ENCODE measurements around the gene EHF. TPM values are rescaled to one million over a fixed set of nuclear protein-coding genes. Genes with fewer than 3 reads are reported as not detected.

EHF gene
- 0.24 and 0.46 TPM in 2 replicates for total RNA-seq (2016; rRNA removed; fragmentation: Illumina TruSeq; extraction: Trizol)
- total RNA-seq (2016; cell fraction: cytosol; rRNA removed; fragmentation: Illumina TruSeq; extraction: Trizol; ENCODE audit: low read depth), result not detected in 2 replicates
- total RNA-seq (2016; cell fraction: insoluble cytoplasmic fraction; rRNA removed; fragmentation: Illumina TruSeq; extraction: Trizol), result 0.19 and 0.65 TPM in 2 replicates
- 0.09 and 0.24 TPM in 2 replicates for total RNA-seq (2016; cell fraction: membrane; rRNA removed; fragmentation: Illumina TruSeq; extraction: Trizol)
- 0.22 and 0.28 TPM in 2 replicates for total RNA-seq (2016; cell fraction: nucleus; rRNA removed; fragmentation: Illumina TruSeq; extraction: Trizol)
- 0.04 TPM in 1 of 2 replicates, not detected in the other for polyA plus RNA-seq (2011; rRNA removed)
- polyA plus RNA-seq (2011; cell fraction: cytosol; rRNA removed), result 0.08 TPM in 1 of 2 replicates, not detected in the other
- 0.07 TPM in 1 of 2 replicates, not detected in the other for polyA plus RNA-seq (2011; cell fraction: nucleus; rRNA removed)
- polyA plus RNA-seq (2012), result not detected in 2 replicates
- polyA plus RNA-seq (2016; cell fraction: cytosol; fragmentation: Illumina TruSeq; extraction: Trizol; ENCODE audit: low read depth), result 0.06 and 0.17 TPM in 2 replicates
- polyA plus RNA-seq (2016; cell fraction: insoluble cytoplasmic fraction; fragmentation: Illumina TruSeq; extraction: Trizol; ENCODE audit: low read depth), result 0.13 and 0.40 TPM in 2 replicates
- 0.13 TPM in 1 of 2 replicates, not detected in the other for polyA plus RNA-seq (2016; cell fraction: membrane; fragmentation: Illumina TruSeq; extraction: Trizol; ENCODE audit: low read depth)
- polyA plus RNA-seq (2016; cell fraction: nucleus; fragmentation: Illumina TruSeq; extraction: Trizol; ENCODE audit: insufficient read depth, low read depth), result 0.28 and 0.30 TPM in 2 replicates
- polyA minus RNA-seq (2011; rRNA and poly(A)+ RNA removed; ENCODE audit: low replicate concordance), result 0.06 and 0.65 TPM in 2 replicates
- not detected in 2 replicates for polyA minus RNA-seq (2011; cell fraction: cytosol; rRNA and poly(A)+ RNA removed)
- polyA minus RNA-seq (2011; cell fraction: nucleus; rRNA and poly(A)+ RNA removed), result 0.25 and 0.39 TPM in 2 replicates
- Bru-seq, nascent RNA, result percentile 30 among the genes with signal in this experiment
- percentile 28 among the genes with signal in this experiment for BruChase-seq, experiment 1, labeled RNA remaining after a 6-hour chase
- BruChase-seq, experiment 2, labeled RNA remaining after a 2-hour chase, result percentile 23 among the genes with signal in this experiment
- long read RNA-seq, experiment 1, result 0 reads
- long read RNA-seq, experiment 2, result 0 reads

DNA sequence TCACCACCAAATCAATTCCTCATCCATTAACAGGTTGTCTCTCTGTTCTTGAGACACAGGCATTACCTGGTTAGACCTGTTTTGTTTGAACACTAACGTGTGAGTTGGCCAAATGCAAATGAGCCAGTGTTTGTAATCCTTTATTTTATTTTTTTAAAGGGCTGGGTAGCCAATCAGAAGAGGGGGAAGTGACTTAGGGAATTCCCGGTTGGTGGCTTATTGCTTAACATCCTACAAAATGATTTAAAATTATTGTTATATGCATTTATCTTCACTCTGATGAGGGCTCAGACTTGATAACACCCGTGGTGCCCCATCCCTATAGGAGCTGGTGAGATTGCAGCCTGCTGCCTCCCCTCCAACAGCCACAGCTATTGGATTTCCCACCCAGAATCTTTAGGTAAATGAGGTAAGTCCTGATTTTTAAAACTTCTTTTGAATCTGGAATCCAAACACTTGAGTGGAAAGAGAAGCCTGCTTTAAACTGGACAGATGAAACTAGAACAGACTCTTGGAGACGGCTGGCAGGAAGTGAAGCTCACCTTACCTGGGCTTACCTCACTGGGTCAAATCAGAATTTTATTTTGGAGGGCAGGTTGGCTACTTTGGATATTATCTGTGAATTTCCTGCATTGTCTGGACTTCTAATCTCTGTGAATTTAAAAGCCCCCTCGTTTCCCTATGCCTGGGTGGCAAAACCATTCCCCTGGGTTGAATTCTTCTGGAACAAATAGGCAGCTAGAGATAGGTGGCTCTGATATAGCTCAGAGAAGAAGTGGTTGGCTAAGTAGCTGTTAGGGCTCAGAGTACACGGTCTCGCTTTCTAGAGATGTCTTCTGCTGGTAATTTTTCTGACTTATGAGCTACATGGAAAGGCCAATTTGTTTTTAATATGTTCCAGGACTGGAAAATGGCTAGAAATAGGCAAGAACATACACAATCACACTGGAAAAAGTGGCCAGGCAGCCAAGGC lies at the start of gene EHF:
EHF (plus strand) TSS at position 274 of the 973 bp plus-strand sequence. CDS start 21,538 bp downstream, outside the sequence.
- Histone ChIP-seq H3K36me3 (replicated peaks in 1 of 2; ENCODE audit: control insufficient read depth in 1 of 2, insufficient read depth in 2 of 2, low read length in 2 of 2) (no peaks in the 10 kb centered on the region), H2AFZ (ENCODE audit: low read length) (no peak within 1 kb of the TSS), H3K4me3 (replicated peaks in 1 of 3; ENCODE audit: insufficient read depth in 1 of 3, low read depth in 2 of 3, low read length in 3 of 3) (no peak within 1 kb of the TSS), H3K4me2 (ENCODE audit: low read depth, low read length) (no peak within 1 kb of the TSS), H4K20me1 (ENCODE audit: insufficient read depth, low read length) (no peaks in the 10 kb centered on the region), H3K4me1 (ENCODE audit: insufficient read depth, low read length) (peaks cover 23% of the 10 kb centered on the region), H3K79me2 (ENCODE audit: insufficient read depth, low read length) (no peaks in the 10 kb centered on the region), H3K9ac (ENCODE audit: insufficient read depth, low read depth, low read length) (no peak within 1 kb of the TSS), H3K27me3 (ENCODE audit: control insufficient read depth in 1 of 2, insufficient read depth in 2 of 2, low read length in 2 of 2) (no peaks in the 10 kb centered on the region), H3K9me3 (ENCODE audit: low read length) (no peaks in the 10 kb centered on the region), H3K27ac (ENCODE audit: extremely low read length, insufficient read depth, low read length) (no peak within 1 kb of the TSS)
- intact Hi-C loops (cut with micrococcal nuclease; ENCODE audit: unreplicated experiment), result no loop called here
- in situ Hi-C loops (cut with HindIII; ENCODE audit: extremely low pct_ligation_motif_present, low pct_unique_long_range_greater_than_20kb), result no loop called here
- ChIA-PET CTCF (ENCODE audit: low intra/inter-chr PET ratio, low total read pairs) (no interaction called here), POLR2A (interaction anchor here (2.2 kb wide), 1 partner anchor 20 kb away, joined by 7 read pairs; no protein-coding TSS in a partner anchor)
- WGBS (ENCODE audit: low lambda C conversion rate), result 73% methylated on average over 7 of the region's 7 CpGs
- FAIRE-seq (no peak), ATAC-seq (no peak), DNase-seq (ENCODE audit: low spot score) (no peak)
- BruUV-seq (replicated peaks), result no TSS peak
- no peak for TF ChIP-seq SCMH1 (CRISPR knock-in tag; IDR thresholded peaks at IDR 0.05; ENCODE audit: borderline replicate concordance)
- TF ChIP-seq, protein P1, sequence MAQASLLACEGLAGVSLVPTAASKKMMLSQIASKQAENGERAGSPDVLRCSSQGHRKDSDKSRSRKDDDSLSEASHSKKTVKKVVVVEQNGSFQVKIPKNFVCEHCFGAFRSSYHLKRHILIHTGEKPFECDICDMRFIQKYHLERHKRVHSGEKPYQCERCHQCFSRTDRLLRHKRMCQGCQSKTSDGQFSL (CRISPR knock-in tag; IDR thresholded peaks at IDR 0.05), result no peak
- no peak for TF ChIP-seq AKAP8 (CRISPR knock-in tag; IDR thresholded peaks at IDR 0.05)
- no peak for TF ChIP-seq ZNF605 (CRISPR knock-in tag; IDR thresholded peaks at IDR 0.05)
- TF ChIP-seq ONECUT2 (CRISPR knock-in tag; IDR thresholded peaks at IDR 0.05), result no peak
- TF ChIP-seq HNRNPL (IDR thresholded peaks at IDR 0.05; ENCODE audit: low read depth, low read length), result no peak
- TF ChIP-seq ZNF256 (CRISPR knock-in tag; conservative IDR thresholded peaks at IDR 0.05), result no peak
- no peak for TF ChIP-seq ZC3H4 (CRISPR knock-in tag; IDR thresholded peaks at IDR 0.05; ENCODE audit: borderline replicate concordance)
- TF ChIP-seq ZHX2 (IDR thresholded peaks at IDR 0.05; ENCODE audit: low read depth), result no peak
- no peak for TF ChIP-seq ZHX2 (CRISPR knock-in tag; IDR thresholded peaks at IDR 0.05; ENCODE audit: borderline replicate concordance)
- no peak for TF ChIP-seq TBX3 (IDR thresholded peaks at IDR 0.05; ENCODE audit: borderline replicate concordance)
- no peak for TF ChIP-seq MLX (CRISPR knock-in tag; IDR thresholded peaks at IDR 0.05)

All from HepG2 (cell line).